Stimulated activated naive CD8-positive, alpha-beta T cell treated with anti-CD3 and anti-CD28 coated beads, Interleukin-15, Interleukin-2, amounts not matched to agents 100 ng/mL and 50 ng/mL, for 24 hours (primary cell): ENCODE data around the gene SLC13A5.

ENCODE experiments used
- H3K27ac Mint-ChIP-seq: one replicate; pipeline ENCODE4 v1.8.0; 2021; ENCODE audit warnings: mild to moderate bottlenecking, mixed read lengths
- H3K27me3 Mint-ChIP-seq: one replicate; pipeline ENCODE4 v1.8.0; 2021; ENCODE audit warnings: mixed read lengths
- H3K36me3 Mint-ChIP-seq: one replicate; pipeline ENCODE4 v1.8.0; 2021; ENCODE audit warnings: low read depth, mixed read lengths
- H3K4me1 Mint-ChIP-seq: one replicate; pipeline ENCODE4 v1.8.0; 2021; ENCODE audit warnings: low read depth, mixed read lengths
- H3K4me3 Mint-ChIP-seq: one replicate; pipeline ENCODE4 v1.8.0; 2021; ENCODE audit warnings: mild to moderate bottlenecking, mixed read lengths
- H3K9me3 Mint-ChIP-seq: one replicate; pipeline ENCODE4 v1.8.0; 2021; ENCODE audit warnings: mixed read lengths

The SLC13A5 gene

GRCh38 chr17:6683081-6683684 lies 30.0 kb downstream of the SLC13A5 start:
- no peak overlapping the region for H3K4me3 Mint-ChIP-seq
- H3K27me3 Mint-ChIP-seq = peaks cover 37% of the 10 kb centered on the region
- H3K4me1 Mint-ChIP-seq = no peaks in the 10 kb centered on the region
- H3K27ac Mint-ChIP-seq = no peak overlapping the region
- H3K36me3 Mint-ChIP-seq = no peaks in the 10 kb centered on the region
- H3K9me3 Mint-ChIP-seq = no peaks in the 10 kb centered on the region

GRCh38 chr17:6682339-6682738 lies 30.8 kb downstream of the SLC13A5 start:
- Mint-ChIP-seq H3K9me3 (no peaks in the 10 kb centered on the region), H3K36me3 (no peaks in the 10 kb centered on the region), H3K27ac (no peak overlapping the region), H3K4me1 (peaks cover 4% of the 10 kb centered on the region), H3K27me3 (peaks cover 40% of the 10 kb centered on the region), H3K4me3 (no peak overlapping the region)

- no peak overlapping the region for H3K4me3 Mint-ChIP-seq
- peaks cover 7% of the 10 kb centered on the region for H3K4me1 Mint-ChIP-seq
- H3K36me3 Mint-ChIP-seq = no peaks in the 10 kb centered on the region
- no peaks in the 10 kb centered on the region for H3K9me3 Mint-ChIP-seq
- no peak overlapping the region for H3K27ac Mint-ChIP-seq
- peaks cover 40% of the 10 kb centered on the region for H3K27me3 Mint-ChIP-seq
Observed at GRCh38 chr17:6681671-6682070, 31.5 kb downstream of the SLC13A5 start.

- no peaks in the 10 kb centered on the region for H3K36me3 Mint-ChIP-seq
- H3K27me3 Mint-ChIP-seq = peaks cover 38% of the 10 kb centered on the region
- peaks cover 7% of the 10 kb centered on the region for H3K4me1 Mint-ChIP-seq
- H3K27ac Mint-ChIP-seq = no peak overlapping the region
- no peaks in the 10 kb centered on the region for H3K9me3 Mint-ChIP-seq
- no peak overlapping the region for H3K4me3 Mint-ChIP-seq
Observed at GRCh38 chr17:6681176-6681575, 32.0 kb downstream of the SLC13A5 start.

- H3K36me3 Mint-ChIP-seq = no peaks in the 10 kb centered on the region
- H3K9me3 Mint-ChIP-seq = no peaks in the 10 kb centered on the region
- peaks cover 7% of the 10 kb centered on the region for H3K4me1 Mint-ChIP-seq
- no peak overlapping the region for H3K4me3 Mint-ChIP-seq
- H3K27ac Mint-ChIP-seq = no peak overlapping the region
- peaks cover 35% of the 10 kb centered on the region for H3K27me3 Mint-ChIP-seq
Observed at GRCh38 chr17:6679241-6679640, 33.9 kb downstream of the SLC13A5 start.

- Mint-ChIP-seq H3K4me3 (no peak overlapping the region), H3K27ac (no peak overlapping the region), H3K9me3 (no peaks in the 10 kb centered on the region), H3K4me1 (peaks cover 7% of the 10 kb centered on the region), H3K27me3 (peaks cover 35% of the 10 kb centered on the region), H3K36me3 (no peaks in the 10 kb centered on the region)
Observed at GRCh38 chr17:6677946-6678345, 35.2 kb downstream of the SLC13A5 start.

- Mint-ChIP-seq H3K4me1 (peaks cover 7% of the 10 kb centered on the region), H3K27me3 (peaks cover 32% of the 10 kb centered on the region), H3K36me3 (no peaks in the 10 kb centered on the region), H3K27ac (no peak overlapping the region), H3K4me3 (no peak overlapping the region), H3K9me3 (no peaks in the 10 kb centered on the region)
Observed at GRCh38 chr17:6677158-6677831, 35.9 kb downstream of the SLC13A5 start.

GRCh38 chr17:6676802-6677157 lies 36.4 kb downstream of the SLC13A5 start:
- Mint-ChIP-seq H3K27ac (no peak overlapping the region), H3K9me3 (no peaks in the 10 kb centered on the region), H3K27me3 (peaks cover 26% of the 10 kb centered on the region), H3K4me3 (no peak overlapping the region), H3K36me3 (no peaks in the 10 kb centered on the region), H3K4me1 (peaks cover 7% of the 10 kb centered on the region)

GRCh38 chr17:6675201-6675825 lies 37.9 kb downstream of the SLC13A5 start:
- H3K4me1 Mint-ChIP-seq = peaks cover 7% of the 10 kb centered on the region
- no peak overlapping the region for H3K4me3 Mint-ChIP-seq
- no peak overlapping the region for H3K27ac Mint-ChIP-seq
- H3K36me3 Mint-ChIP-seq = no peaks in the 10 kb centered on the region
- H3K9me3 Mint-ChIP-seq = no peaks in the 10 kb centered on the region
- peaks cover 17% of the 10 kb centered on the region for H3K27me3 Mint-ChIP-seq

- H3K27me3 Mint-ChIP-seq = peaks cover 11% of the 10 kb centered on the region
- no peak overlapping the region for H3K27ac Mint-ChIP-seq
- H3K9me3 Mint-ChIP-seq = no peaks in the 10 kb centered on the region
Observed at GRCh38 chr17:6674586-6674985, 38.6 kb downstream of the SLC13A5 start.

GRCh38 chr17:6671431-6671830 lies 41.7 kb downstream of the SLC13A5 start:
- Mint-ChIP-seq H3K4me1 (peaks cover 13% of the 10 kb centered on the region), H3K9me3 (no peaks in the 10 kb centered on the region), H3K36me3 (no peaks in the 10 kb centered on the region), H3K27me3 (no peaks in the 10 kb centered on the region), H3K4me3 (no peak overlapping the region), H3K27ac (no peak overlapping the region)

More at GRCh38 chr17:6674586-6674985, 38.6 kb downstream of the SLC13A5 start:
- no peak overlapping the region for H3K4me3 Mint-ChIP-seq
- H3K4me1 Mint-ChIP-seq = peaks cover 7% of the 10 kb centered on the region
- H3K36me3 Mint-ChIP-seq = no peaks in the 10 kb centered on the region

GRCh38 chr17:6670999-6671398 lies 42.2 kb downstream of the SLC13A5 start:
- Mint-ChIP-seq H3K4me3 (no peak overlapping the region), H3K27ac (no peak overlapping the region), H3K36me3 (no peaks in the 10 kb centered on the region), H3K4me1 (peaks cover 13% of the 10 kb centered on the region), H3K9me3 (no peaks in the 10 kb centered on the region), H3K27me3 (no peaks in the 10 kb centered on the region)

GRCh38 chr17:6670571-6670970 lies 42.6 kb downstream of the SLC13A5 start:
- H3K27ac Mint-ChIP-seq = no peak overlapping the region

GRCh38 chr17:6669479-6670212 lies 43.5 kb downstream of the SLC13A5 start:
- Mint-ChIP-seq H3K27ac (no peak overlapping the region), H3K4me1 (peaks cover 13% of the 10 kb centered on the region), H3K9me3 (no peaks in the 10 kb centered on the region), H3K36me3 (no peaks in the 10 kb centered on the region), H3K4me3 (no peak overlapping the region), H3K27me3 (no peaks in the 10 kb centered on the region)

More at GRCh38 chr17:6670571-6670970, 42.6 kb downstream of the SLC13A5 start:
- H3K4me1 Mint-ChIP-seq = peaks cover 13% of the 10 kb centered on the region
- no peaks in the 10 kb centered on the region for H3K27me3 Mint-ChIP-seq
- no peak overlapping the region for H3K4me3 Mint-ChIP-seq
- H3K36me3 Mint-ChIP-seq = no peaks in the 10 kb centered on the region
- H3K9me3 Mint-ChIP-seq = no peaks in the 10 kb centered on the region
